ENCODE results near the gene RGS6. TPM values are rescaled to one million over a fixed set of nuclear protein-coding genes. Genes with fewer than 3 reads are reported as not detected.

The RGS6 gene
- polyA plus RNA-seq, 12 donors = 4.9 to 11.4 (median 6.0) TPM; not detected in 1

DNA sequence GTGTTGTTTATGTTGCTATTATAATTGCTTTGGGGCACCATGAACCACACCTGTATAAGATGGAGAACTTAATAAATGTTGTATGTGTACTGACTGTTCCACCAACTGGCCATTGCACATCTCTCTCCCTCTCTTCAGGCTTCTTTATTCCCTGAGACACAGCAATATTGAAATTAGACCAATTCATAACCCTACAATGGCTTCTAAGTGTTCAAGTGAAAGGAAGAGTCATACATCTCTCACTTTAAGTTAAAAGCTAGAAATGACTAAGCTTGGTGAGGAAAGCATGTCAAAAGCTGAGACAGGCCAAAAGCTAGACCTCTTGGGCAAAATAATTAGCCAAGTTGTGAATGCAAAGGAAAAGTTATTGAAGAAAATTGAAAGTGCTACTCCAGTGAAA, 373.3 kb downstream of the RGS6 start:
- no peak for DNase-seq

DNA sequence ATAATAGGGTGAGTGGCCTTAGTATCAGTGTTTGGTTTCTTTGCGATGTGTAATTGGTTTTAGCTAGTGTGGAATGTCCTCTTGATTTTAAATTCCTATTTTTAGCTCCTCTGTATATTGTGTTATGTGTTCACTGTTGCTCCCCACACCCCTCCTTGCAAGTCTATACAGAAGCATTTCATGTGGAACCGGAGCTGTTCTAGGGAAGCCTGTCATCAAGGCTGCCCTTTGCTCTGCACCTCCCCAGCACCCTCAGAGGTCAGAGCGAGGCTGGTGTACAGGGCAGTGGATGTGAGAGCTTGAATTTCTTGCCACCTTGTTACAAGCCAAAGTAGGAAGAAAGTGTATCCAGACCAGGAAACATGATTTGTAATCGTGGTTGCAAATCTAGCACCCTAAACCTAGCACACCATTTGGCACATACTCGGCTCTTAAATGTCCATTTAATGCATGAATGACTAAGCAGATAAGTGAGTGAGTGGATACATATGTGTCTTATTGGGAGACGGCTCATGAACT, 376.8 kb downstream of the RGS6 start:
- DNase-seq = no peak

DNA sequence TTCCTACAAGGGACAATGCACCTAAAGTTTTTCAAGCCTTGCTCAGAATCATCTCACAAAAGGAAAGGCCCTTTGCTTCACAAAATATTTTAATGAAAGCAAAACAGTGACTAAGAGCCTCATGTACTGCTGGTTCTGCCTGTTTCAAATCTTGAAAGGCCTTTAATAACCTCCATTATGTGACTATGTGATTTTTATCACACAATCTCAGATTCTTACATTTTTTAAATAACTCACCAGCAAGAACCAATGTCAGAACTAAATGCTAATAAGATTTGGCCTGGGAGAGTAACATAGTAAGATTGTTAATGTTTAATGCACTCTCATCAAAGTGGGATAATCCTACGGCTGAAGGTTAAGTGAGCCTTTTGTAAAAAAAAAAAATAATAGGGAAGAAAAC, 378.9 kb downstream of the RGS6 start:
- DNase-seq = no peak

DNA sequence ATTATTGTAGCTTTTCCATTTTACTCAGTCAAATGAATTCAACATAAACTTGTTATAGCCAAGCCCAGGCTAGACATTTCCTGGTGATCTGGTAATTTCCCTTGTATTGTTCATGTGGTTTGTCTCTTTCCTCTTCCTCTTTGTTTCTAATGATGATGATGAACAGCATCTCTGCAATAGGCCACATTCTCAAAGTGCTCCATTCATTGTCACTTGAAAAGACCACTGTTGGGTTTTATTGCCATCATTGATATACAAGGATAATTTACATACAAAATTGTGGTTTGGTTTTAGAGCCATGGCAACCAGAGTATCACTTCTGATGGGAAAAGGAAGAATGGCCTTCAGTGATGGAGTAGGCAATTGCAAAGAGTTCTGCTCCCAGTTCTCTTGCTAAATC, 379.3 kb downstream of the RGS6 start:
- DNase-seq = no peak

DNA sequence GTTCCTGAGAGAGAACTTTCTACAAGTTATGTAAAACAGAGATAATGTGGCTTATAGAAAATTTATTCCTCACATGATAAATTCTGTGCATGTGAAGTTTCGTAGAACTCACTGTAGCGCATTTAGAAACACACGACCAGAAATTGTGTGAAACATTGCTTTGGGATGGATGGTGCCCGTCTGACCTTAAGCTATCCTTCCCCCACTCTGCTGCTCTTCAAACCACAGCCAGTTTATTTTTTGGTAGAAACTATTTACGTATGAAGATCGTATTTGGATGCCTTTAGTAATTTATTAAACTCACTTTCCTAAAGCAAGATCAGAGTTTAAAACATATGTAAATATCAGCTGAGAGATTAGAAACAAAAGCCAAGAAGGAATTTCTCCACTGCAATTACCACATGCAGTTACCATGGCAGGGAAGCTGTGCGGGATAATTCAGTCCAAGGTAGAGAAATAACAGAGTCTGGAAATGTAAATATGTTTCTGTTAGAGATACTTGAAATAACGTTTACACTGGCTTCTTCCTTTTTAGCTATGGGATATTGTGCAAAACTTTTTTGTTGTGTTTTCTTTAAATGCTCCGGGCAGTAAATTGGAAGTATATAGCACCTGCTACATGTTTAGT, 382.7 kb downstream of the RGS6 start:
- no peak for DNase-seq

DNA sequence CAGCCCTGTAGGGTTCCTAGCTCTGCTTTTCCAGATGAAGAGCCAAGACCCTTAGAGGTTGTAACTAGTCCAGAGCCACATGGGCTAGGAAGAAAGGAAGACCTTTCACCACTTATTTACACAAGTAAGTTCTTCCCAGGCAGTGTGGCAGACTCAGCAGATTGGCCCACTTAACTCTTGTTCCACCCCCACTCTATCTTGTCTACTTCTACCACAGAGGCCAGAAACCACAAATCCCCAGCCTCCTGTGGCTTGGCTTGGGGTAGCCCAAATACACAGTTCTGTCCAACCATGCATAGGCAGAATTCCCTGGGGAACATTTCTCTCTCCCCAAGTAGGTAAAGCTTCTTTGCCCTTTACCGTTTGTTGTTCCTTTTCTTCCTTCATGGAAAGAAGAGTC, 383.5 kb downstream of the RGS6 start:
- DNase-seq = no peak

DNA sequence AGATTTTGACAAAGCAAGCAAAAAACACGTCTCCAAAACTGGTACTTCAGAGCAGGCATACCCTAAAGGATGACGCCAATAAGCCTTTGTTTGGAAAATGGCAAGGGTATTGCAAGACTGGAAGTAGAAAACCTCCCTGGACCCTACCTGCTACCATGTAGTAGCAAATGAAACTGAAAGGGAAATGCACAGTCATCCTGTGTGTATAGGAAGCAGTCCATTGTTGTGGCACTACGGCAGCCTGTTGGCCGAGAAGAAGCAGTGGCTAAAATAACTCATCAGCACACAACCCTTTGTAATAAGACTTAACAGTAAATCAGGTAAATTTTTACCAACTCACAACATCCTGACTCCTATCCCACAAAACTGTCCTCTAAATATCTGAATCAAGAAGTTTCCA, 386.4 kb downstream of the RGS6 start:
- DNase-seq = no peak

DNA sequence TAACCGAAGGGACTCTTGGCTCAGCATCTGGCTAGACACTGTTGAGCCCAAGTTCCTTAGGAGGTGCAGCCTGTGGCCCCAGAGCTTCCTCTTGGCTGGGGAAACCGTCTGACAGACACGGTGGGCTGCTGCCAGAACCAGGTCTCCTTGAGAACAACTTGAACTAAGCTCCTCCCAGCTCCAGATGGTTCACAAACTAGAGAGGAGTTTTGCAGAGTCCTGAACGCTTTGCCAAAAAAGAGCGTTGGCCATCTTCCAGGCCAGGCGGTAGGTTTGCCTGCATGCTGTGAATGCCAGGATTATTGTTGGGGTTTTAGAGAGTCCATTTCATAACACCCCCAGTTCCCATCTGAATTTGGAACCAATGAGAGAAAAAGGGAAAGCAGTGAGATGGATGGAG, 399.8 kb downstream of the RGS6 start:
- peak; percentile 23 for DNase-seq

DNA sequence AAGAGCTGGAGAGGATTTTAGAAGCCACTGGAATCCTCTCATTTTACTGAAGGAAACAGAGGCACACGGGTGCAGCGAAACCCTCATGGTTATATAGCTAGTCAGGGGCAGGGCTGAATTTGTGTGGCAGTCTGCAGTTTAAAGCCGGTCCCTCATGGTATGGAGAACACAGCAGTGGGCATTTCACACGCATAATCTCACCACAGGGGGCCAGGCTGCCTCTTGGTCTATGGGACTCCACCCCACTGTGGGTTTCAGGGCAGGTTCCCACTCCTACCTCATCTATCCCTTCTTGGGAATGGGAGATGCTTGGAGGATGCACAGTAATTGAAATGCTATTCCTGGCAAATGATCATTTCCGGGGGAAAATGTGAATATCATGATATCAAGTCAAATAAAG, 400.6 kb downstream of the RGS6 start:
- DNase-seq = no peak

DNA sequence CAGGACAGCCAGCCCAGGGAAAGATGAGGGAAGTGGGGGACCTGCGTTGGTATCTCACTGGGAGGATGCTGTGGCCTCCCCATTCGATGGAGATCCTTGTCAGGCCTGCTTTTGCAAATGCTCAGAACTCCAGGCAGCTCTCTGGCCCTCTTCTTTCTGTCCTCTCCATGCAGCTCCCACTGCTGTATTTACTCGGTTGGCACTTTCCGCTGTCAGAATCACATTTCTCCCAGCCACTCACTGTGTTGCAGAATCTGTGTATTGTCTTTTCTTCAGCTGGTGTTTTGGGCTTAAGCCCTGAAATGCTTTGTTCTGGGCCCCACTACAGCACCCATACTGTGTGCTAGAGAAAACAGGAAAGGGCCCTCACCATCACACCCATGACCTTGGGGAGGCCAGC, 401.1 kb downstream of the RGS6 start:
- no peak for DNase-seq

DNA sequence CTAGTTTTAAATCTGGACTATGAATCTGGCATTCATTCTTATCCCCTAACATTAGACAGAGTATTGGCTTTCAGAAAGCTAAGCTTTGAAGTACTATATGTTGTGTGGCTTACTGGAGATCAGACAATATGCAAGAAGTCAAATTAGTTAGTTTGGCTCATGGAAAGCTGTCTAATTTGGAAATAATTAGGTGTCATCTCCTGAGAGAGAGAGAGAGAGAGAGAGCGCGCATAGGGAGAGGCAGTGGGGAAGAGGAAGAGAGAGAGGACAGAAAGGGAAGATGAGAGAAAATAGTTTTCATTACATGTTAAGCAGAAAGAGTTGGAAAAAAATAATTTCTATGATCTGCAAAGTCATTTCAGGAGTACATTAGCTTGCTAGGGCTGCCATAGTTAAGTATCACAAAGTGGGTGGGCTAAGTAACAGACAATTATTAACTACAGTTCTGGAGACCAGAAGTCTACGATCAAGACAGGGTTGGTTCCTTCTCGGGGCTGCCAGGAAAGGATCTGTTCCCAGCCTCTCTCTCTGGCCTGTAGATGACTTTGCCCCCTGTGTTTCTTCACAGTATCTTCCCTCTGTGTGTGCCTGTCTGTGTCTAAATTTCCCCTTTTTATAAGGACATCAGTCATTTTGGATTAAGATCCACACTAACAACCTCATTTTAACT, 404.2 kb downstream of the RGS6 start:
- no peak for DNase-seq

DNA sequence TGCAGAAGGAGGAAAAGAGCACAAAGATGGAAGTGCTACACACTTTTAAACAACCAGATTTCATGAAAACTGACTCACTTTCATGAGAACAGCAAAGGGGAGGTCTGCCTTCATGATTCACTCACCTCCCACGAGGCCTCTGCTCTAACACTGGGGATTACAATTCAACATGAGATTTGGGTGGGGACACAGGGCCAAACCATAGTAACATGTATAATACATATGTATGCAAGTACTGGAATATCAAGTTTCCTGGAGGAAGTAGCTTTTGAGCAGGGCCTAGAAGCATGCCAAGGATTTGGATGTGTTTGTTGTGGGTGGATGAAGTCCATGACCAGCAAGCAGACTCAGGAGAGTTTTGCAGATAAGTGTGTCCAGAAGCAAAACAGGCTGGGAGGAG, 409.0 kb downstream of the RGS6 start:
- no peak for DNase-seq

DNA sequence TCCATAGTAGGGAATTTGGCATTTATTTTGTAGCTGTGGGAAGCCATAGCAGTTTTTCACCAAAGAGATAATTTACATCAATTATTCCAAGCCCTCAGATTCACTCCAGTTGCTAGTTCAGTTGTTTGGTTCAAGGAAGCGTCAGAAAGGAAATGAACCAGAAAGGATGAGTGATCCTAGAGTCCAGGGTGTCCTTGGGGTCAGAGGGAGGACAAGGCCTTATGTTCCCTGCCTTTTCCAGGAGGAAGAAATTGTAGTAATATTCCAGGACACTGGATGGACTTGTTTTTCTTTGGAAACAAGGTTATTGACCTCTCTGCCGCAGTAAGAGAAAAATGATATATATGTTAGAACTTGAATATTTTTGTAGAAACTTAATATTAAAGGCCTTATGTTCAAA, 409.5 kb downstream of the RGS6 start:
- DNase-seq = no peak

DNA sequence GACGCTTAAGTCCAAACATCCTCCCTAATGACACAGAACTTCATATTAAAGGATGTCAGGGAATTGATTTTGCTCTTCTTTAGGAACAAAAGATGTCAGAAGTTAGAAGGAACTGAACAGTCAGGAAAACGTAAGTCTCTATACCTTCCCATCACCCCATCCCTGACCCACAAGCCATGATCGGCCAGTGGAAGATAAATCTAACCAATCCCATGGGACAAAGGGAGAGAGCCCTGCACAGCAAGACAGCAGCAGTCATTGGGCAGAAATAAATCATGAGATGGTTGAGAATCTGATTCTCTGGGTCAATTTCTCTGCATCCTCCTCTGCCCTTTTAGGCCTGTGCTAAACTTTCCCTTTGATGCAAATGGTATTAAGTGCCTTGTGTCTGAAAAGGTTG, 414.9 kb downstream of the RGS6 start:
- DNase-seq = no peak

DNA sequence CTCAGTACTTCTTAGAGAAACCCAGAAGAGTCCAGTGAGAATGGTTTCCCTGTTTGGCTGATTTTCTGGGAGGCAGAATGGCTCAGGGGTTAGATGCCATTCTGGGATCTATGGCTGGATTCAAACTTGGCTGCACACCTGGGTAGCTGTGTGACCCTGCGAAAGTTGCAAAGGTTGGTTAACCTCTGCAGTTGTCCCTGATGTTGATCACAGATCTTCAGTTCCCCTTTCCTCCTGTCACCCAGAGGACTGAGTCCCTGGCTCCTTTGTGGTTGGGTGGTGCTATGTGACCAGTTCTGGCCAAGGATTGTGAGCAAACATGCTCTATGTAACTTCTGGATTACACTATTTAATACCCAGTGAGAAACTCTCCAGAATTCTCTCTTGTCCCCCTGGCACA, 418.0 kb downstream of the RGS6 start:
- DNase-seq = no peak

DNA sequence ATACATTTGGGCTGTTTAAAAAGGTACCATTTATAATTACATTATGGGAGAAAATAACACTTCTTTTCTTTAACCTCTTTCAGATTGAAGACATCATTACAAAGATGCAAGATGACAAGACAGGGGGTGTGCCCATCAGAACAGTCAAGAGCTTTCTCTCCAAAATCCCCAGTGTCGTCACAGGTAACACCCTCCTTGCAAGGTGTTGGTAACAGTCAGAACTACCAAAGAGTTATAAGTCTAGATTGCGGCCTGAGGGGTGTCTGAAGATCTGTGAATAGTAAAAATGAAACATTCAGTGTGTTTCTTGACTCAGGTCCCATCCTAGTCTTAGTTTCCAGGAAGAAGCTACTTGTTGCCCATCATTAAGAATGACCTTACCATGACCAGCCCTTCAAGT, 419.8 kb downstream of the RGS6 start:
- no peak for DNase-seq

DNA sequence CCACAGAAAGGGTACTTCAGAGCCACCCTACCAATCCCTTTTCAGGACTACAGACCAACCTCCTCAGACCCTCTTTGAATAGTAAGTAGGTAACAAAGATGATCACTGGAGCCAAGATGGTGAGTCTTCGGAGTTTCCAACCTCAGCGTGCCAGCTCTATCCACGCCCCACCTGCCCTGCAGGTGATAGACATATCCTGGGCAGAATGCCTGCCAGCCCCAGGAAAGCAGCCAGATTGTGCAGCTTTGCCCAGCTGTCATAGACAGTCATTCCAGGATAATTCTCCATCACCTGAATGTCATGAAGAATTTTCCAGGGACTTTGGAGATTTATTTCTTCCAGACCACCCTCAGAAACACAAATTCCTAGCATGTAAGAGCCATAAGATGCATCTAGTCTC, 434.4 kb downstream of the RGS6 start:
- no peak for DNase-seq

DNA sequence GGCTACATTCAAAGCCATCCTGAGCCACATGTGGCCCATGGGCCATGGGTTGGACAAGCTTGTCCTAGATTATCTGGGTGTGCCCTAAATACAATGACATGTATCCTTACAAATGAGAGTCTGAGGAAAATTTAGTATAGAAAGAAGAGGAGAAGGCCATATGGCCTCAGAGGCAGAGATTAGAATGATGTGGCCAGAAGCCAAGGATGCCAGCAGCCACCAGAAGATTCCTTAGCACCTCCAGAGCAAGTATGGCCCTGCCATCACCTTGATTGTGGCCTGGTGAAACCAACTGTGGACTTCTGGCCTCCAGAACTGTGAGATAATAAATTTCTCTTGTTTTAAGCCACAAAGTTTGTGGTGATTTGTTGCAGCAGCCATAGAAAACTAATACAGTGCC, 436.9 kb downstream of the RGS6 start:
- DNase-seq = no peak

DNA sequence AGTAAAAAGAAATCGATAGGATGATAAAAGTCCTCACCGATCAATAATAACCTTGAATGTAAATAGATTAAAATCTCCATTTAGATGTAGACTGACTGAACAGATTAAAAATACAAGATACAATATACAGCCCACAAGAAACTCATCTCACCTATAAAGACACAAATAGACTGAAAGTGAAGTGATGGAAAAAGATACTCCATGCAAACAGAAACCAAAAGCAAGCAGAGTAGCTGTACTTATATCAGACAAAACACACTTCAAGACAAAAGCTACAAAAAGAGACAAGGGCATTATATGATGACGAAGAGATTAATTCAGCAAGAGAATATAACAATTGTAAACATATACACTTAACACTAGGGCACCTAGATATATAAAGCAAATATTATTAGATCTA, 444.8 kb downstream of the RGS6 start:
- DNase-seq = no peak

DNA sequence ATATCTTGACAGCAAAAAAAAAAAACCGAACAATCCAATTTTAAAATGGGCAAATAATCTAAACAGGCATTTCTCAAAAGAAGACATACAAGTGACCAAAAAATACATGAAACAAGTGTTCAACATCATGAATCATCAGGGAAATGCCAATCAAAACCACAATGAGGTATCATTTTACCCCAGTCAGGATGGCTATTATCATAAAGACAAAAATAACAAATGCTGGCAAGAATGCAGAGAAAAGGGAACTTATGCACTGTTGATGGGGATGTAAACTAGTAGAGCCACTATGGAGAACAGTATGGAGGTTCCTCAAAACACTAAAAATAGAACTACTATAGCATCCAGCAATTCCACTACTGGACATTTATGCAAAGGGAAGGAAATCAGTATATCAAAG, 448.2 kb downstream of the RGS6 start:
- no peak for DNase-seq

DNA sequence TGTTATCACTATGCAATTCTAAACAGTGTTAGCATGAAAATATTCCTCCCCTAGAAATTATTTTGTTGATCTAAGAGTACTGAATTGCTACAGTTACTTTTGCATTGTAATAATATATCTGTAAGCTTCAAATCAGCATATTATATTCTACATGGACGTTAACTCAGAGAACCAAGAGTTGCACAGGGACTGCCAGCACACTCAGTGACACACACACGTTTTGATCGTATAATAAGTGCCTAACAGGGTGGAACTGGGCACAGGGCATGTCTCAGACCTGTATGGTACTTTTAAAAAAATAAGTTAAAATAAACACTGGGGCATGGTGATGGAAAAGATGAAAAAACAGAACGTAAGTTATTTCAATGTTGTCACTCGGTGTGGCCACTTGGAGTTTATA, 451.6 kb downstream of the RGS6 start:
- no peak for DNase-seq

DNA sequence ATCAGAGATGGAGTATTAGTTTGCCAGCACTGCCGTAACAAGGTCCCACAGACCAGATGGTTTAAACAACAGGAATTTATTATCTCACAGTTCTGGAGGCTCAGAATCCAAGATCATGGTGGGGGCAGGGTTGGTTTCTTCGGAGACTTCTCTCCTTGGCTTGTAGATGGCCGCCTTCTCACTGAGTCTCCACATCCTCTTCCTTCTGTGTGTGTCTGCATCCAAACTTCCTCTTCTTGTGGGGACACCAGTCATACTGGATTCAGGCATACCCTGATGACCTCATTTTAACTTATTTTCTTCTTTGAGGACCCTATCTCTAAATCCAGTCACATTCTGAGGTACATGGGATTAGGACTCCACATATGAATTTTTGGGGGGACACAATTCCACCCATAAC, 455.5 kb downstream of the RGS6 start:
- no peak for DNase-seq

DNA sequence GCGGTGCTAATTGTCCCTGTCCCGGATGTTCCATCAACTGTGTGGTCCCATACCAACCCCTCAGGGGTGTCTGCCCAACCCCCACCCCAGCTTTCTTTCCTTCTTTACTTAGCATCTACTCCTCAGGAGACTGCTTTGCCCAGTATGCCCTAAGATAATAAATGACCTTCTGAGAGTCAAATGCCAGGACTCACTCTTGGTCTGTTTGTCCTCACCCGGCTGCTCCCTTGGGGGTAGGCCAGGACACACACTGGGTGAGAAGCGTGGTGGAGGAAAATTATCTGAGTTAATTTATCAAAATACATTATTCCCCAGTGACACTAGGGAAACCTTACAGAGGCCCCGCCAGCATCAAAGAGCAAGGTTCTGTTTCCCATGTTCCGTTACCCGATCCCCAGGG, 457.0 kb downstream of the RGS6 start:
- no peak for DNase-seq

DNA sequence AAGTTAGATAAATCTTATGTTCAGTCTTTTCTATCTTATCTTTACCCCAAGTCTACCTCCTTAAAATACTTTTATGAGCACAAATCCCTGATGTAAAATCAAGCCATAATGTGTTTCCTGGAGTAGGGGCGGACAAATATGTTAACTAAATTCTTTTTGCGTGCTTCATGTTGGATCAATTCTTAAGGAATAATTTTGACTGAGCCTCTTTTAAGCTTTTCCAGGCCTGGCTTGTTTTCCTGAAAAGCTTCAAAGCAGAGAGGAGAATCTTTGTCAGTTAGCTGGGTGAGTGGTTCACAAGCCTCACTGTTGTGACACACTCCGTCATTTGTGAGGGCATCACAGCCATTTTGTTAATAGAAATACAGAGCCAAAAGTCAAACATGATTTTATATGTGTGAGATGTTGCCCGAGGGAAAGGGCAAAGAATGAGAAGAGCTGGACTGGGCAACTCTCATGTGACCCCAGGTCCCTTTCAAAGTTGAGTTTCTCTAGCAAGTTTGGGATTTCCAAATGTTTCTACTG, 468.9 kb downstream of the RGS6 start:
- no peak for DNase-seq
